Fibroblast of mammary gland (primary cell): ENCODE measurements around the gene SPCS1.

Experiments
- DNase-seq: peaks from one replicate; pipeline ENCODE4 v3.0.0-alpha.2; 2010; ENCODE audit warnings: low read depth
- H3K4me3 ChIP-seq: 2 replicates; pipeline ENCODE4 v1.5.1; 2011; ENCODE audit warnings: low read depth, mild to moderate bottlenecking, low read length, moderate library complexity; ENCODE audit not compliant: control insufficient read depth
- TF ChIP-seq, protein P1 (sequence below): conservative IDR thresholded peaks from 2 replicates; pipeline ENCODE4 v1.5.1; 2011; ENCODE audit warnings: low read depth, low read length, inconsistent platforms; ENCODE audit not compliant: control insufficient read depth, insufficient read depth

Gene SPCS1

GRCh38 chr3:52684184-52684583 is 21.7 kb upstream of the SPCS1 start:
- TF ChIP-seq, protein P1, sequence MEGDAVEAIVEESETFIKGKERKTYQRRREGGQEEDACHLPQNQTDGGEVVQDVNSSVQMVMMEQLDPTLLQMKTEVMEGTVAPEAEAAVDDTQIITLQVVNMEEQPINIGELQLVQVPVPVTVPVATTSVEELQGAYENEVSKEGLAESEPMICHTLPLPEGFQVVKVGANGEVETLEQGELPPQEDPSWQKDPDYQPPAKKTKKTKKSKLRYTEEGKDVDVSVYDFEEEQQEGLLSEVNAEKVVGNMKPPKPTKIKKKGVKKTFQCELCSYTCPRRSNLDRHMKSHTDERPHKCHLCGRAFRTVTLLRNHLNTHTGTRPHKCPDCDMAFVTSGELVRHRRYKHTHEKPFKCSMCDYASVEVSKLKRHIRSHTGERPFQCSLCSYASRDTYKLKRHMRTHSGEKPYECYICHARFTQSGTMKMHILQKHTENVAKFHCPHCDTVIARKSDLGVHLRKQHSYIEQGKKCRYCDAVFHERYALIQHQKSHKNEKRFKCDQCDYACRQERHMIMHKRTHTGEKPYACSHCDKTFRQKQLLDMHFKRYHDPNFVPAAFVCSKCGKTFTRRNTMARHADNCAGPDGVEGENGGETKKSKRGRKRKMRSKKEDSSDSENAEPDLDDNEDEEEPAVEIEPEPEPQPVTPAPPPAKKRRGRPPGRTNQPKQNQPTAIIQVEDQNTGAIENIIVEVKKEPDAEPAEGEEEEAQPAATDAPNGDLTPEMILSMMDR: no peak
- no peak overlapping the region for H3K4me3 ChIP-seq
- no peak for DNase-seq

GRCh38 chr3:52685285-52685708 is 20.6 kb upstream of the SPCS1 start:
- no peak for DNase-seq
- TF ChIP-seq, protein P1: no peak
- peak overlapping the region; percentile 85 for H3K4me3 ChIP-seq

- peak within 1 kb of the TSS; percentile 85 for H3K4me3 ChIP-seq
- peak; percentile 94 for DNase-seq
- TF ChIP-seq, protein P1: no peak
These were observed 19.9 kb upstream of the SPCS1 start, which contains the start of the genes GNL3 and PBRM1 for GRCh38 chr3:52685709-52686691. Gene GNL3, plus strand, starts transcription at chr3:52686032. Its CDS starts 61 bp downstream, at chr3:52686093. Gene PBRM1, minus strand, starts transcription at chr3:52685913.

GRCh38 chr3:52688266-52688665 is 17.6 kb upstream of the SPCS1 start:
- TF ChIP-seq, protein P1: no peak
- DNase-seq: no peak
- H3K4me3 ChIP-seq: no peak overlapping the region

GRCh38 chr3:52689151-52689550 is 16.8 kb upstream of the SPCS1 start:
- DNase-seq: no peak
- TF ChIP-seq, protein P1: no peak
- H3K4me3 ChIP-seq: no peak overlapping the region

GRCh38 chr3:52690560-52690959 is 15.3 kb upstream of the SPCS1 start:
- DNase-seq: no peak
- H3K4me3 ChIP-seq: no peak overlapping the region
- TF ChIP-seq, protein P1: no peak

DNA sequence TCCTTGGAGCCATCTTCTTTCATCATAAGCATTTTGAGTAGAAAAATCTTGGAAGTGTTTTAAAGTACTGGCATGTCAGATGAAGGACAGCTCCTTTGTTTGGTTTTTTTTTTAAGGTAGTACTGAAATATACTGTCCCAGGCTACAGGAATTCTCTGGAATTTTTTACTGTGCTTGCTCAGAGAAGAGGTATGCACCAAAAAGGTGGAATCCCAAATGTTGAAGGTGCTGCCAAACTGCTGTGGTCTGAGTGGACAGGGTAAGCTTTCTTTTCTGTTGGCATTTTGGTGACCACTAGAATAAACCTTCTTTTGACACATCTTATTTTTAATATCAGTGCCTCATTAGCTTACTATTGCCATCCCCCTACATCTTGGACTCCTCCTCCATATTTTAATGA is 12.8 kb upstream of the SPCS1 start:
- DNase-seq: no peak
- TF ChIP-seq, protein P1: no peak
- no peak overlapping the region for H3K4me3 ChIP-seq
